Hematopoietic multipotent progenitor cell treated with erythropoietin and hydrocortisone succinate and interleukin-3 and kit ligand, for 6 days (in vitro differentiated cells): ENCODE results near the gene PGAP6.

Source experiments
- DNase-seq: peaks from one replicate; pipeline ENCODE4 v3.0.0-alpha.2; 2015

PGAP6 gene

DNA sequence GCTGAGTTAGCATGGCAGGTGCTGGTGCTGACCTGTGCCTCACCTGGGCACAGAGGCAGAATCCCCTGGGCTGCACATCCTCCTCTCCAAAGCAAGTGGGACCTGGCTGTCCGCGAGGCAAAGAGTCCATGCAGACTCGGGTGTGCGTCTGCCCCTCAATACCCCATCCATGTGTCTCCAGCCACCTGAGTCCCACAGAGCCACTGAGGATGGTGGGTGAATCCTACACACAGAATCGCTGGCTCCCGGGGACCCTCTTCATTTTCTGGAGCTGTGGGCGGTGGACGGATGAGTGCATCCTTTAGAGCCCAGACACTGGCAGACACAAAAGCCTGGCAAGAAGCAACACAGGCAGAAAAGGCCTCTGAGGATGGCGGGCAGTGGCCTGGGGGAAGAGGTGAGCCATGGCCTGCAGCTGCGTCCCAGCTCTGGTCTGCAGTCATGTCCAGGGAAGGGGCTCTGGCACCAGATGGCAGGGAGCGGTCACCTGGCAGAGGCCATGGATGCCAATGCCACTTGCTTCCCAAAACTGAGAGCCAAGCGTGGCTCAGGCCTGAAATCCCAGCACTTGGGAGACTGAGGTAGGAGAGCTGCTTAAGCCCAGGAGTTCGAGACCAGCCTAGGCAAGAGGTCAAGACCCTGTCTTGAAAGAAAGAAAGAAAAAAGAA, 59.2 kb downstream of the PGAP6 start:
- DNase-seq: no peak

DNA sequence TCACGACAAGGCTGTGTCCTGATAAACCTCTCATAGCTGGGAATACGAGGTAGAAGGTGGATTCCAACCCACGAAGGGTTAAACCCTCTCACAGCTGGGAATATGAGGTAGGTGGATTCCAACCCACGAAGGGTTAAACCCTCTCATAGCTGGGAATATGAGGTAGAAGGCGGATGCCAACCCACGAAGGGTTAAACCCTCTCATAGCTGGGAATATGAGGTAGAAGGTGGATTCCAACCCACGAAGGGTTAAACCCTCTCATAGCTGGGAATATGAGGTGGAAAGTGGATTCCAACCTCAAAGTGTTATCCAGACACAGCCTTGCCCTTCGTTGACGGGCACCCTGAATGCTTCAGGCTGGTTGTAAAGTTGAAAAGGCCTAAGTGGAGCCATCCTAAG, 60.2 kb downstream of the PGAP6 start:
- DNase-seq: no peak
